Measurements from ENCODE around the gene EFEMP1. TPM values are rescaled to one million over a fixed set of nuclear protein-coding genes. Genes with fewer than 3 reads are reported as not detected.

The EFEMP1 gene
- total and polyA plus RNA-seq, 10 of the 15 experiments (the other 5 are each of a cell fraction or from before 2014, with no cell fraction given): 0.27 to 1.2 (median 0.35) TPM; not detected in 6

GRCh38 chr2:55877087-55877436, 46.5 kb downstream of the EFEMP1 start:
- Histone ChIP-seq H3K9me3 (replicated peaks; ENCODE audit: control insufficient read depth, insufficient read depth, low read length) (no peaks in the 10 kb centered on the region), H3K4me3 (no peak overlapping the region), H3K27ac (ENCODE audit: control insufficient read depth, insufficient read depth) (no peak overlapping the region), H3K36me3 (ENCODE audit: control insufficient read depth in 2 of 2, insufficient read depth in 2 of 2, low read length in 1 of 2) (no peaks in the 10 kb centered on the region), H3K9ac (ENCODE audit: control insufficient read depth, insufficient read depth, low read length) (no peak overlapping the region), H3K79me2 (ENCODE audit: control insufficient read depth, insufficient read depth, low read length) (no peaks in the 10 kb centered on the region), H3K4me1 (ENCODE audit: control insufficient read depth, insufficient read depth, low read length) (no peaks in the 10 kb centered on the region), H2AFZ (ENCODE audit: control insufficient read depth, low read depth, low read length) (no peak overlapping the region), H3K4me2 (ENCODE audit: control insufficient read depth, insufficient read depth) (no peak overlapping the region), H3K27me3 (replicated peaks in 1 of 2; ENCODE audit: control insufficient read depth in 2 of 2, insufficient read depth in 2 of 2, low read length in 1 of 2) (no peaks in the 10 kb centered on the region; a peak in 1 of 4 replicates), H4K20me1 (ENCODE audit: control insufficient read depth, insufficient read depth) (no peaks in the 10 kb centered on the region)
- ChIA-PET POLR2A (no interaction called here), SMC1A (ENCODE audit: uncharacterized antibody, unreplicated experiment) (no interaction called here), CTCF (no interaction called here), RAD21 (ENCODE audit: unreplicated experiment) (no interaction called here)
- no TSS peak for BruUV-seq (replicated peaks)
- FAIRE-seq: no peak
- in situ Hi-C loops (cut with MboI): no loop called here
- WGBS (ENCODE audit: insufficient coverage, insufficient replicate concordance, low lambda C conversion rate, missing lambda C conversion rate): 37% methylated on average over 2 of the region's 2 CpGs
- no peak for ATAC-seq
- no peak for DNase-seq (ENCODE audit: low read depth, low spot score)
- TF ChIP-seq PKNOX1 (IDR thresholded peaks at IDR 0.05) (no peak), SMC3 (IDR thresholded peaks at IDR 0.05; ENCODE audit: borderline replicate concordance, low read length) (no peak), E2F4 (IDR thresholded peaks at IDR 0.05; ENCODE audit: low read depth, low read length) (no peak)
- intact Hi-C loops (cut with micrococcal nuclease; ENCODE audit: unreplicated experiment): no loop called here

- 48% methylated on average over 6 of the region's 6 CpGs for WGBS (ENCODE audit: insufficient coverage, insufficient replicate concordance, low lambda C conversion rate, missing lambda C conversion rate)
Observed at GRCh38 chr2:55876429-55877086, 47.0 kb downstream of the EFEMP1 start.

More at GRCh38 chr2:55876429-55877086, 47.0 kb downstream of the EFEMP1 start:
- Histone ChIP-seq H3K36me3 (ENCODE audit: control insufficient read depth in 2 of 2, insufficient read depth in 2 of 2, low read length in 1 of 2) (no peaks in the 10 kb centered on the region), H3K9me3 (replicated peaks; ENCODE audit: control insufficient read depth, insufficient read depth, low read length) (no peaks in the 10 kb centered on the region), H4K20me1 (ENCODE audit: control insufficient read depth, insufficient read depth) (no peaks in the 10 kb centered on the region), H3K4me2 (ENCODE audit: control insufficient read depth, insufficient read depth) (no peak overlapping the region), H3K79me2 (ENCODE audit: control insufficient read depth, insufficient read depth, low read length) (no peaks in the 10 kb centered on the region), H3K9ac (ENCODE audit: control insufficient read depth, insufficient read depth, low read length) (no peak overlapping the region), H3K4me1 (ENCODE audit: control insufficient read depth, insufficient read depth, low read length) (no peaks in the 10 kb centered on the region), H2AFZ (ENCODE audit: control insufficient read depth, low read depth, low read length) (no peak overlapping the region), H3K27ac (ENCODE audit: control insufficient read depth, insufficient read depth) (no peak overlapping the region), H3K27me3 (replicated peaks in 1 of 2; ENCODE audit: control insufficient read depth in 2 of 2, insufficient read depth in 2 of 2, low read length in 1 of 2) (no peaks in the 10 kb centered on the region; a peak in 1 of 4 replicates), H3K4me3 (no peak overlapping the region)
- DNase-seq (ENCODE audit: low read depth, low spot score): no peak
- RAD21 ChIA-PET (ENCODE audit: unreplicated experiment): no interaction called here
- BruUV-seq (replicated peaks): no TSS peak
- POLR2A ChIA-PET: no interaction called here
- no peak for FAIRE-seq
- TF ChIP-seq ATF3 (IDR thresholded peaks at IDR 0.05; ENCODE audit: borderline replicate concordance, extremely low read depth, low read depth, low read length) (no peak), ZNF274 (IDR thresholded peaks at IDR 0.05; ENCODE audit: insufficient read depth, insufficient read length) (no peak), WRNIP1 (IDR thresholded peaks at IDR 0.05; ENCODE audit: borderline replicate concordance, low read depth, low read length) (no peak), KDM1A (IDR thresholded peaks at IDR 0.05; ENCODE audit: borderline replicate concordance) (no peak), BCLAF1 (IDR thresholded peaks at IDR 0.05) (no peak), POLR2AphosphoS5 (IDR thresholded peaks at IDR 0.05; ENCODE audit: low read length) (no peak)
- ATAC-seq: no peak
- CTCF ChIA-PET: no interaction called here
- SMC1A ChIA-PET (ENCODE audit: uncharacterized antibody, unreplicated experiment): interaction anchor here (1.2 to 1.4 kb wide), 2 partner anchors 84 to 158 kb away, joined by 4 to 5 read pairs; no protein-coding TSS in a partner anchor
- in situ Hi-C loops (cut with MboI): no loop called here
- intact Hi-C loops (cut with micrococcal nuclease; ENCODE audit: unreplicated experiment): no loop called here
